Measurements from ENCODE around the gene SIK3.
A peak's percentile ranks its signal among the peaks of the same experiment; 100 is the strongest.

The SIK3 gene

DNA sequence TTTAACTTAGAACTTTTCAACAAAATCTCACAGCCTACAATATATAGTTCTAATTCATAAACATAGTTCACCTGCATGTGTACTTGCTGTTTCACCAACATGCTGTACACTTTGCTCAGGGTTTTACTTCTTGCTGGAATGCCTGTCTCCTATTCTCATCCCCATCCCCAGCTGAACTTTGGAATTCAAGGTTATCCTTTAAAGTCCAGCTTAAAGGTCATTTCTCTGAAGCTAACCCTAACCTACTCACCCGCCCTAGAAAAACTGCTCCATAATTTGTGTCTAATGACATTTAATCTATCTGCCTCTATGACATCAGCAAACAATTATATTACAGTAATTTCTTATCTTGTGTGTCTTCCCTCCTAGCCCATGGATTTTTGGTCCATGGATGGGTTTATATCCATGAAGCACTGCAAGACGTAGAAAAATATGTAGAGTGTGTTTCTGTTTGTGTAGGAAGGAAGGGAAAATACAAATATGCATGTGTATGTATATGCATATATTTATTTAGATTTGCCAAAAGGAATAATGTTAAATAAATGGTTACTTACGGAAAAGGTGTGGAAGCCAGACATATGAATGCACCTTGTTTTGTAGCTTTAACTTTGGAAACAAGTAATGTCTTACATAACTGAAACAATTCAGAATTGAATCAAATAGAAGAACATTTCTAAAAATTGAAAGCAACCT is 161.3 kb downstream of the SIK3 start:
- H3K4me3 ChIP-seq (ENCODE audit: low read depth, low read length), result no peak overlapping the region
- TF ChIP-seq MAX (IDR thresholded peaks at IDR 0.05; ENCODE audit: low read depth, low read length), result no peak
- no peak for DNase-seq (ENCODE audit: low read depth)

GRCh38 chr11:116935514-116935913 is 162.7 kb downstream of the SIK3 start:
- TF ChIP-seq POLR2A (IDR thresholded peaks at IDR 0.05; ENCODE audit: extremely low read depth, insufficient read length) (no peak), MYC (IDR thresholded peaks at IDR 0.05; ENCODE audit: low read depth, low read length) (no peak), MAX (IDR thresholded peaks at IDR 0.05; ENCODE audit: low read depth, low read length) (no peak)
- TF ChIP-seq, protein P1, sequence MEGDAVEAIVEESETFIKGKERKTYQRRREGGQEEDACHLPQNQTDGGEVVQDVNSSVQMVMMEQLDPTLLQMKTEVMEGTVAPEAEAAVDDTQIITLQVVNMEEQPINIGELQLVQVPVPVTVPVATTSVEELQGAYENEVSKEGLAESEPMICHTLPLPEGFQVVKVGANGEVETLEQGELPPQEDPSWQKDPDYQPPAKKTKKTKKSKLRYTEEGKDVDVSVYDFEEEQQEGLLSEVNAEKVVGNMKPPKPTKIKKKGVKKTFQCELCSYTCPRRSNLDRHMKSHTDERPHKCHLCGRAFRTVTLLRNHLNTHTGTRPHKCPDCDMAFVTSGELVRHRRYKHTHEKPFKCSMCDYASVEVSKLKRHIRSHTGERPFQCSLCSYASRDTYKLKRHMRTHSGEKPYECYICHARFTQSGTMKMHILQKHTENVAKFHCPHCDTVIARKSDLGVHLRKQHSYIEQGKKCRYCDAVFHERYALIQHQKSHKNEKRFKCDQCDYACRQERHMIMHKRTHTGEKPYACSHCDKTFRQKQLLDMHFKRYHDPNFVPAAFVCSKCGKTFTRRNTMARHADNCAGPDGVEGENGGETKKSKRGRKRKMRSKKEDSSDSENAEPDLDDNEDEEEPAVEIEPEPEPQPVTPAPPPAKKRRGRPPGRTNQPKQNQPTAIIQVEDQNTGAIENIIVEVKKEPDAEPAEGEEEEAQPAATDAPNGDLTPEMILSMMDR (IDR thresholded peaks at IDR 0.05; ENCODE audit: low read depth, low read length), result no peak
- DNase-seq (ENCODE audit: low read depth), result no peak
- no peak overlapping the region for H3K4me3 ChIP-seq (ENCODE audit: low read depth, low read length)

- TF ChIP-seq MAX (IDR thresholded peaks at IDR 0.05; ENCODE audit: low read depth, low read length) (no peak), POLR2A (IDR thresholded peaks at IDR 0.05; ENCODE audit: extremely low read depth, insufficient read length) (no peak), MYC (IDR thresholded peaks at IDR 0.05; ENCODE audit: low read depth, low read length) (no peak)
- TF ChIP-seq, protein P1 (IDR thresholded peaks at IDR 0.05; ENCODE audit: low read depth, low read length), result no peak
- no peak overlapping the region for H3K4me3 ChIP-seq (ENCODE audit: low read depth, low read length)
- DNase-seq (ENCODE audit: low read depth), result no peak
Observed at GRCh38 chr11:116935089-116935488, 163.1 kb downstream of the SIK3 start.

- no peak for DNase-seq (ENCODE audit: low read depth)
- no peak overlapping the region for H3K4me3 ChIP-seq (ENCODE audit: low read depth, low read length)
- TF ChIP-seq MYC (IDR thresholded peaks at IDR 0.05; ENCODE audit: low read depth, low read length), result no peak
- TF ChIP-seq MAX (IDR thresholded peaks at IDR 0.05; ENCODE audit: low read depth, low read length), result no peak
- TF ChIP-seq, protein P1 (IDR thresholded peaks at IDR 0.05; ENCODE audit: low read depth, low read length), result no peak
- TF ChIP-seq POLR2A (IDR thresholded peaks at IDR 0.05; ENCODE audit: extremely low read depth, insufficient read length), result no peak
Observed at GRCh38 chr11:116933961-116934360, 164.3 kb downstream of the SIK3 start.

GRCh38 chr11:116932181-116932580 is 166.0 kb downstream of the SIK3 start:
- DNase-seq (ENCODE audit: low read depth), result no peak
- TF ChIP-seq MAX (IDR thresholded peaks at IDR 0.05; ENCODE audit: low read depth, low read length), result no peak
- no peak for TF ChIP-seq MYC (IDR thresholded peaks at IDR 0.05; ENCODE audit: low read depth, low read length)
- TF ChIP-seq, protein P1 (IDR thresholded peaks at IDR 0.05; ENCODE audit: low read depth, low read length), result no peak
- H3K4me3 ChIP-seq (ENCODE audit: low read depth, low read length), result no peak overlapping the region

- no peak overlapping the region for H3K4me3 ChIP-seq (ENCODE audit: low read depth, low read length)
- TF ChIP-seq, protein P1 (IDR thresholded peaks at IDR 0.05; ENCODE audit: low read depth, low read length), result no peak
- TF ChIP-seq MYC (IDR thresholded peaks at IDR 0.05; ENCODE audit: low read depth, low read length) (no peak), POLR2A (IDR thresholded peaks at IDR 0.05; ENCODE audit: extremely low read depth, insufficient read length) (no peak), MAX (IDR thresholded peaks at IDR 0.05; ENCODE audit: low read depth, low read length) (no peak)
- DNase-seq (ENCODE audit: low read depth), result peak; percentile 56
Observed at GRCh38 chr11:116931206-116931953, 166.8 kb downstream of the SIK3 start.
